K562 (cell line): ENCODE measurements around the gene ST6GALNAC3. TPM values are rescaled to one million over a fixed set of nuclear protein-coding genes. Genes with fewer than 3 reads are reported as not detected.

ENCODE experiments used
- ATAC-seq: fragments of 200-7000 bp; cut with Tn5 transposase; 3 replicates; pipeline ENCODE4 v1.9.1; 2020; ENCODE audit warnings: moderate library complexity
- BruUV-seq: library from RNA; stranded (reverse); fragments of 400-500 nt; replicated peaks from 2 replicates; lab custom pipeline; 2021; lab: Mats Ljungman, UMichigan
- CTCF ChIA-PET: fragments of 300-600 bp; formaldehyde crosslinking; extraction: SDS; loops from one replicate; lab custom pipeline; 2021; ENCODE audit warnings: low intra/inter-chr PET ratio; lab: Yijun Ruan, JAX
- POLR2A ChIA-PET: fragments of 300-600, 350-650 bp; sonication (Branson Sonifier 250); formaldehyde crosslinking; extraction: SDS; loops from one replicate; lab custom pipeline; 2021; ENCODE audit warnings: antibody characterized with exemption, inconsistent platforms; lab: Yijun Ruan, JAX
- DNase-seq, 4 experiments: peaks; one replicate each; pipeline versions ENCODE4 v3.0.0 to v3.0.0-alpha.2; 2011 to 2018; ENCODE audit warnings: low spot score in 3 of 4, mixed read lengths in 3 of 4; ENCODE audit errors: extremely low read depth in 1 of 4
- FAIRE-seq: peaks from 2 replicates; lab custom pipeline; 2011; peaks lifted over from hg19 to GRCh38; lab: Jason Lieb, UNC
- H2AFZ ChIP-seq: 2 replicates; pipeline ENCODE4 v1.6.0; 2011; ENCODE audit warnings: low read depth, low read length, control low read depth, inconsistent platforms
- H3K27ac ChIP-seq: fragments of 200-600 bp; 3 replicates; pipeline ENCODE4 v1.8.0; 2011; ENCODE audit warnings: low read depth, mild to moderate bottlenecking, control low read depth, inconsistent platforms, low read length, moderate library complexity, mixed read lengths; ENCODE audit errors: extremely low read depth
- H3K27me3 ChIP-seq, 2 experiments: fragments of 300-600 bp in 1 of 2; 2 replicates in 1 of 2; 3 replicates in 1 of 2; pipeline versions ENCODE4 v1.6.0 to v1.8.0; 2011; ENCODE audit warnings: inconsistent platforms in 2 of 2, low read length in 2 of 2, mild to moderate bottlenecking in 1 of 2, mixed read lengths in 1 of 2, moderate library complexity in 1 of 2; ENCODE audit not compliant: control insufficient read depth in 2 of 2, insufficient read depth in 2 of 2
- H3K36me3 ChIP-seq: fragments of 300-600 bp; 3 replicates; pipeline ENCODE4 v1.8.0; 2011; ENCODE audit warnings: mild to moderate bottlenecking, low read length, inconsistent platforms; ENCODE audit not compliant: control insufficient read depth, insufficient read depth
- H3K4me1 ChIP-seq, 2 experiments: fragments of 200-600 bp in 1 of 2; replicated peaks in 1 of 2; 2 replicates in 1 of 2; 3 replicates in 1 of 2; pipeline versions ENCODE4 v1.5.1 to v1.8.0; 2011; ENCODE audit warnings: inconsistent platforms in 2 of 2, low read length in 2 of 2, mild to moderate bottlenecking in 1 of 2, mixed read lengths in 1 of 2, moderate library complexity in 1 of 2; ENCODE audit not compliant: control insufficient read depth in 2 of 2, insufficient read depth in 2 of 2
- H3K4me2 ChIP-seq: 2 replicates; pipeline ENCODE4 v1.6.1; 2011; ENCODE audit warnings: low read length, control low read depth, inconsistent platforms, mixed read lengths; ENCODE audit not compliant: insufficient read depth
- H3K4me3 ChIP-seq: fragments of 200-600 bp; sonication (generic), shearing (Covaris generic); 2 replicates; pipeline ENCODE4 v1.5.1; 2016; ENCODE audit warnings: control low read depth, inconsistent platforms
- H3K79me2 ChIP-seq: fragments of 200-600 bp; 3 replicates; pipeline ENCODE4 v1.8.0; 2011; ENCODE audit warnings: low read length, inconsistent platforms; ENCODE audit not compliant: control insufficient read depth, insufficient read depth
- H3K9ac ChIP-seq, 2 experiments: 2 replicates each; pipeline versions ENCODE4 v1.6.0 to v1.6.1; 2011; ENCODE audit warnings: low read depth in 2 of 2, low read length in 2 of 2, control low read depth in 1 of 2, inconsistent platforms in 1 of 2, mild to moderate bottlenecking in 1 of 2, mixed read lengths in 1 of 2; ENCODE audit not compliant: insufficient read depth in 1 of 2
- H3K9me1 ChIP-seq: one replicate; pipeline ENCODE4 v1.6.0; 2011; ENCODE audit warnings: inconsistent platforms, mild to moderate bottlenecking, low read length, moderate library complexity; ENCODE audit not compliant: control insufficient read depth, insufficient read depth
- H3K9me3 ChIP-seq: replicated peaks from 2 replicates; pipeline ENCODE4 v1.5.1; 2011; ENCODE audit warnings: low read depth, low read length, inconsistent platforms; ENCODE audit not compliant: control insufficient read depth, insufficient read depth
- H4K20me1 ChIP-seq: replicated peaks from 2 replicates; pipeline ENCODE4 v1.6.1; 2011; ENCODE audit warnings: low read length, inconsistent platforms, mixed read lengths; ENCODE audit not compliant: control insufficient read depth, insufficient read depth
- FOSL1 ChIP-seq: fragments of 200-800 bp; sonication (Bioruptor generic); conservative IDR thresholded peaks from 2 replicates; pipeline ENCODE4 v1.6.1; 2016; ENCODE audit warnings: missing genetic modification characterization, missing compliant biosample characterization
- GABPB1 ChIP-seq: sonication (generic); formaldehyde crosslinking; IDR thresholded peaks from 2 replicates; pipeline ENCODE4 v1.8.0; 2022; ENCODE audit warnings: mild to moderate bottlenecking, missing genetic modification reagents
- NCOA4 ChIP-seq: fragments of 450-650 bp; IDR thresholded peaks from 2 replicates; pipeline ENCODE4 v1.6.1; 2018; ENCODE audit warnings: mild to moderate bottlenecking; ENCODE audit not compliant: partially characterized antibody
- RFX1 ChIP-seq: fragments of 450-650 bp; IDR thresholded peaks from 2 replicates; pipeline ENCODE4 v1.6.1; 2016; ENCODE audit warnings: mild to moderate bottlenecking, moderate library complexity
- ZBTB11 ChIP-seq, 3 experiments: fragments of 200-800 bp in 1 of 3; fragments of 250-450 bp in 1 of 3; fragments of 450-650 bp in 1 of 3; sonication (Bioruptor Pico) in 1 of 3; sonication (Bioruptor generic) in 1 of 3; formaldehyde crosslinking in 1 of 3; IDR thresholded peaks; 2 replicates each; pipeline versions ENCODE4 v1.6.1 to v1.8.0; 2016 to 2022; ENCODE audit warnings: mild to moderate bottlenecking in 2 of 3, missing genetic modification characterization in 2 of 3, missing compliant biosample characterization in 1 of 3, moderate library complexity in 1 of 3
- WGBS: fragments of 100-300 bp; shearing (Covaris generic); methylation state at CpG from one replicate; pipeline ENCODE4 v1.1.6; 2016; ENCODE audit warnings: low coverage, mixed read lengths; ENCODE audit not compliant: insufficient coverage; ENCODE audit errors: missing lambda C conversion rate; 5-methylcytosine and 5-hydroxymethylcytosine counted together
- in situ Hi-C: fragments of 300-500 bp; cut with MboI; formaldehyde crosslinking; loops from 4 replicates; pipeline ENCODE4 v1.15.0; 2018; ENCODE audit warnings: inconsistent platforms, mixed read lengths
- intact Hi-C: fragments of 100-400 bp; cut with micrococcal nuclease; formaldehyde crosslinking; loops from 2 replicates; pipeline ENCODE4 v1.14.2; 2022
- polyA plus RNA-seq, 8 experiments: library from polyadenylated mRNA; depleted of rRNA in 4 of 8; stranded (reverse) in 5 of 8; unstranded in 3 of 8; fragments of >200 nt; fragmentation: Nextera tagmentation in 2 of 8; fragmentation: Illumina TruSeq in 1 of 8; extraction: Ambion mirVana in 2 of 8; extraction: Trizol in 1 of 8; gene quantifications; 2 replicates each; pipeline versions ENCODE4 v1.2.1 to v1.2.3, GENCODE V29; 2011 to 2014; ENCODE audit warnings: inconsistent platforms in 1 of 8, missing spikeins in 1 of 8
- total RNA-seq, 7 experiments: library from RNA; depleted of rRNA in 6 of 7; stranded (reverse); fragments of >200 nt in 6 of 7; fragmentation: Illumina TruSeq in 2 of 7; extraction: Trizol in 2 of 7; gene quantifications; 2 replicates each; pipeline versions ENCODE4 v1.2.1 to v1.2.3, GENCODE V29; 2011 to 2021; ENCODE audit warnings: low replicate concordance in 1 of 7
- TF ChIP-seq, protein P1 (sequence below), 2 experiments: fragments of 450-650 bp; IDR thresholded peaks; 2 replicates each; pipeline ENCODE4 v1.6.1; 2018; ENCODE audit warnings: mild to moderate bottlenecking in 2 of 2, low read depth in 1 of 2; ENCODE audit not compliant: partially characterized antibody in 2 of 2

Gene ST6GALNAC3
- total and polyA plus RNA-seq, 9 of the 15 experiments (the other 6 are each of a cell fraction or from before 2014, with no cell fraction given) = 0.04 to 0.29 (median 0.18) TPM; not detected in 6

DNA sequence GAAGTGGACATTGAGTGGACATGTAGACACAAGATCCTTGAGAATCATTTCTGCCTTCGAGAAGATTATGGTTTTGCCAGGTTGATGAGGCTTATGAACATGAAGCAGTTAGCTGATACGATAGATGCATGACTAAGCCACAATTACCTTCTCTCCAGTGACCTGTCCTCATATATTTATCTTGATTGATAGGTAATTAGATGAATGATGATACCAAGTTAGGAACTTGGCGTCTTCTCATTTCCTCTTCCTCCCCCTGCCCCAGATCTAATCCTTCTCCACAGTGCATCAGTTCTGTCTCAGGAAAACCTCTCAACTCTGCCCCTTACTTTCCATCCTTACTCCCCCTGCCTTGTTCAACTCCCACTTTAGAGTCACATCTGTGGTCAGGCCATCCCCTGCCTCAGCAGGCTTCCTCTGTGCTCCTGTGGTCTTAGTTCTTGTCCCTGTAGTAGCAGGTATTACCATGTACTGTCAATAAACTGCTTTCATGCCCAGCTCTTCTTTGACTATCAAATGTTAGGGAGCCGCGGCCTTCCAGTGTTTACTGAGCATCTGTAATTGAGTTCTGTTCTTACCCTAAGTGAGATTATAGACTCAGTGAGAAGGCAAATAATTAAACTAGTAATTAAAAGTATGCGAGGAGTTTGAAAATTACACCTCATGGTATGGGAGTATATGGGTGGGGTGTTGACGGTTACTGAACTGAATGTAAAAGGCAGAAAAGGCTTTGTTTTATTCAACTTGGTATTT is 5.1 kb downstream of the ST6GALNAC3 start (continued):
- no peak for TF ChIP-seq ZBTB11 (CRISPR knock-in tag; IDR thresholded peaks at IDR 0.05)
- TF ChIP-seq, all 486 proteins: peak for 0

DNA sequence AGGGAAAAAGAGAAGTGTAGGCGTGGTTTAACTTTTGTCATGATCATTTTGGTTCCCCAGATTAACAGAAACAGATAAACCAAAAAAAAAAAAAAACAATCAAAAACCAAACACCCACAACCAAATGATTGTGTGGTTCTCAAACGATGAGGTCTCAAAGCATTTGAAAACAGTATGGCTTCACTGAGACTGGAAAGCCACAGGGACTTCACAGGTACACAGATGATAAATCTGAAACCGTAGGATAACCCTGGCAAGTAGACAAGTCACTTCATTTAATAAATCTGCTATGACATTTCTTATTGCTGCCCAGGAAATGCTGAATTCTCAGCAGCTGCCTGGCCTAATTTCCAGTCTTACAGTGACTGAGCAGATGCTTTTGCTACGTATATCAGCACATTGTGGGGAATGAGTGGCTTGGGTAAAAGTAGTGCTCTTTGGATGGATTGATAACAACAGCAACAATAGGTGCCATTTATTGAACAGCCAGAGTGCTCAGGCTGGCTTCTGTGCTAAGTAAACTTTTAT is 6.1 kb downstream of the ST6GALNAC3 start:
- WGBS = 0% methylated on average over 4 of the region's 4 CpGs
- Histone ChIP-seq H3K4me3 (no peak overlapping the region), H3K27ac (no peak overlapping the region), H3K4me1 (no peaks in the 10 kb centered on the region), H3K9me1 (no peaks in the 10 kb centered on the region), H3K9ac (no peak overlapping the region), H3K4me2 (no peak overlapping the region), H4K20me1 (no peaks in the 10 kb centered on the region), H3K27me3 (no peaks in the 10 kb centered on the region), H2AFZ (no peak overlapping the region), H3K36me3 (no peaks in the 10 kb centered on the region), H3K79me2 (no peaks in the 10 kb centered on the region), H3K9me3 (no peaks in the 10 kb centered on the region)
- ChIA-PET POLR2A (no interaction called here), CTCF (no interaction called here)
- no peak for ATAC-seq
- no TSS peak for BruUV-seq
- in situ Hi-C loops = no loop called here
- no peak for TF ChIP-seq GABPB1 (CRISPR knock-in tag)
- no peak for TF ChIP-seq FOSL1 (tag)
- TF ChIP-seq RFX1 = no peak
- TF ChIP-seq NCOA4 = no peak
- TF ChIP-seq, protein P1, sequence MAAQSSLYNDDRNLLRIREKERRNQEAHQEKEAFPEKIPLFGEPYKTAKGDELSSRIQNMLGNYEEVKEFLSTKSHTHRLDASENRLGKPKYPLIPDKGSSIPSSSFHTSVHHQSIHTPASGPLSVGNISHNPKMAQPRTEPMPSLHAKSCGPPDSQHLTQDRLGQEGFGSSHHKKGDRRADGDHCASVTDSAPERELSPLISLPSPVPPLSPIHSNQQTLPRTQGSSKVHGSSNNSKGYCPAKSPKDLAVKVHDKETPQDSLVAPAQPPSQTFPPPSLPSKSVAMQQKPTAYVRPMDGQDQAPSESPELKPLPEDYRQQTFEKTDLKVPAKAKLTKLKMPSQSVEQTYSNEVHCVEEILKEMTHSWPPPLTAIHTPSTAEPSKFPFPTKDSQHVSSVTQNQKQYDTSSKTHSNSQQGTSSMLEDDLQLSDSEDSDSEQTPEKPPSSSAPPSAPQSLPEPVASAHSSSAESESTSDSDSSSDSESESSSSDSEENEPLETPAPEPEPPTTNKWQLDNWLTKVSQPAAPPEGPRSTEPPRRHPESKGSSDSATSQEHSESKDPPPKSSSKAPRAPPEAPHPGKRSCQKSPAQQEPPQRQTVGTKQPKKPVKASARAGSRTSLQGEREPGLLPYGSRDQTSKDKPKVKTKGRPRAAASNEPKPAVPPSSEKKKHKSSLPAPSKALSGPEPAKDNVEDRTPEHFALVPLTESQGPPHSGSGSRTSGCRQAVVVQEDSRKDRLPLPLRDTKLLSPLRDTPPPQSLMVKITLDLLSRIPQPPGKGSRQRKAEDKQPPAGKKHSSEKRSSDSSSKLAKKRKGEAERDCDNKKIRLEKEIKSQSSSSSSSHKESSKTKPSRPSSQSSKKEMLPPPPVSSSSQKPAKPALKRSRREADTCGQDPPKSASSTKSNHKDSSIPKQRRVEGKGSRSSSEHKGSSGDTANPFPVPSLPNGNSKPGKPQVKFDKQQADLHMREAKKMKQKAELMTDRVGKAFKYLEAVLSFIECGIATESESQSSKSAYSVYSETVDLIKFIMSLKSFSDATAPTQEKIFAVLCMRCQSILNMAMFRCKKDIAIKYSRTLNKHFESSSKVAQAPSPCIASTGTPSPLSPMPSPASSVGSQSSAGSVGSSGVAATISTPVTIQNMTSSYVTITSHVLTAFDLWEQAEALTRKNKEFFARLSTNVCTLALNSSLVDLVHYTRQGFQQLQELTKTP (IDR thresholded peaks at IDR 0.05; ENCODE audit: low read depth in 1 of 2, partially characterized antibody in 2 of 2) = no peak
- FAIRE-seq = no peak
- intact Hi-C loops = no loop called here
- DNase-seq = no peak
